Renal cortex interstitium (tissue), 15 donors: ENCODE results near the gene JAKMIP3. TPM values are rescaled to one million over a fixed set of nuclear protein-coding genes. Genes with fewer than 3 reads are reported as not detected.

Experiments
- DNase-seq, 11 donors: peaks; one replicate each; pipeline ENCODE4 v3.0.0-alpha.2; 2013; ENCODE audit warnings: low read depth in 9 of 11, low spot score in 4 of 11; ENCODE audit errors: extremely low read depth in 1 of 11
- long read RNA-seq, 16 experiments: transcript quantifications; one replicate each; lab custom pipeline, GENCODE V29; 2026
- polyA plus RNA-seq, 3 donors: library from polyadenylated mRNA; unstranded; fragments of 120-200 nt; gene quantifications; one replicate each; pipeline ENCODE4 v1.2.1, GENCODE V29; 2013; ENCODE audit not compliant: insufficient read length in 3 of 3

Gene JAKMIP3
- under 1 TPM; 0.20 to 0.27 (median 0.26) TPM for polyA plus RNA-seq
- long read RNA-seq, donor 1, result 0 reads
- long read RNA-seq, donor 2, result 0 reads
- long read RNA-seq, donor 3, result 0 reads
- long read RNA-seq, donor 4, result 0 reads
- long read RNA-seq, donor 5, result 0 reads
- long read RNA-seq, donor 6, result 0 reads
- long read RNA-seq, donor 7, result 0 reads
- long read RNA-seq, donor 8, result 0 reads
- long read RNA-seq, donor 9, result 0 reads
- long read RNA-seq, donor 10, result 0 reads
- long read RNA-seq, donor 11, result 0 reads
- long read RNA-seq, donor 12, result 0 reads
- long read RNA-seq, donor 13, result 0 reads
- long read RNA-seq, donor 14, result 0 reads
- long read RNA-seq, donor 15, result 0 reads
- long read RNA-seq, donor 16, result 0 reads

DNA sequence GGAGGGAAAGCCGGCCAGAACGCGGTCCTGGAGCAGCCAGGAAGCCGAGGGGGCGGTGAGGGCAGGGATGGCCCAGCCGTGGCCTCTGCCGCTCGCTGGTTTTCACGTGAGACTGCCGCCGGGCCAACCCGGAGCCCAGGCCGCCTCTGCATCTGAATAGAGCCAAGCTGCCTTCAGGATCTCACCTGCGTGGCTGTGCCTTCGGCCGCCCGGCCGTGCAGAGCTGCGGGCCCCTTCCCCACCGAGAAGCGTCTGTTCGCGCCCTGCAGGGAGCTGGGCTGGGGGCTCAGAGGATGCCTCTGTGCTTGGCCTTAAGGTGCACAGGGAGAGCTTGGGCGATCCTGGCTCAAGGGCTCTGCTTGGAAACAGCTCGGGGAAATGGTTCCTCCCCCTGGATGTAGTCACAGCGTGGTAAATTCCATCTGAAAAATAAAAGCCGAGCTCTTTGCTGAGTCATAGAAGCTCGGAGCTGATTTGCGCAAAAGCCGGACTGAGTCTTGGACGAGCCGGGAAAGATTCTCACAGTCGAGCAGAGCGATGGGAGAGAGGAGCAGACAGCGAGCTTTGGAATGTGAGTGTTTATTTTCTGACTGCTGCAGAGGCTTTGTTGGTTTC lies at the start of gene JAKMIP3:
TSS of gene JAKMIP3 (plus strand) at position 456 of the 615 bp plus-strand sequence. CDS start 38,863 bp downstream, outside the sequence.
- DNase-seq, result peak in 10 of 11 donors; percentile 25 to 60 (median 44)

DNA sequence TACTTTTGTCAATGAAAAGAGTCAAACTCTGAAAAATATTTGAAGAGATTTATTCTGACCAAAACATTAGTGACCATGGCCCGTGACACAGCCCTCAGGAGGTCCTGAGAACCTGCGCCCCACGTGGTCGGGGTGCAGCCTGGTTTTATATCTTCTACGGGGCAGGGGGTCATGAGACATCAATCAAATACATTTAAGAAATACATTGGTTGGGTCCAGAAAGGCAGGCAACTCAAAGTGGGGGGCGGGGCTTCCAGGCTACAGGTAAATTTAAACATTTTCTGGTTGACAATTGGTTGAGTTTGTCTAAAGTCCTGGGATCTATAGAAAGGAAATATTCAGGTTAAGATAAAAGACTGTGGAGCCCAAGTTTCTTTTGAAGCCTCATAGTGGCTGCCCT lies 49.2 kb upstream of the JAKMIP3 start:
- no peak for DNase-seq

DNA sequence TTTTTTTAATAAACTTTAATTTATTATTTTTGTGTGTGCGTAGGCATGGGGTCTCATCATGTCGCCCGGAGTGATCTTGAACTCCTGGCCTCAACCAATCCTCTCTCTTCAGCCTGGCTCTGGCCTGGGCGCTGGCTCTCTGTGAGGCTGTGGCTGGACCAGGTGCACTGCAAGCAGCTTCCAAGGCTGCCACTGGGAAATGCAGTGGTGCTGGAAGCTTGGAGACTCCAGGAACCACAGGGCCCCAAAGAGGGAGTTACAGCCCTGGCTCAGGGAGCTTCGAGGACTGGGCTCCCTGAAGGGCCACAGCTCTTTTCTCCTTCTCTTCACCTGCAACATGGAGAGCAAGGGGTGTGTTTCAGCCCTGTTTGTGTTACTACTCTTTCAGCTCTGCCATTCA lies 47.3 kb upstream of the JAKMIP3 start:
- no peak for DNase-seq

GRCh38 chr10:132019366-132019765 lies 46.4 kb upstream of the JAKMIP3 start:
- no peak for DNase-seq

- no peak for DNase-seq
Measured at GRCh38 chr10:132020456-132020855, 45.3 kb upstream of the JAKMIP3 start.

DNA sequence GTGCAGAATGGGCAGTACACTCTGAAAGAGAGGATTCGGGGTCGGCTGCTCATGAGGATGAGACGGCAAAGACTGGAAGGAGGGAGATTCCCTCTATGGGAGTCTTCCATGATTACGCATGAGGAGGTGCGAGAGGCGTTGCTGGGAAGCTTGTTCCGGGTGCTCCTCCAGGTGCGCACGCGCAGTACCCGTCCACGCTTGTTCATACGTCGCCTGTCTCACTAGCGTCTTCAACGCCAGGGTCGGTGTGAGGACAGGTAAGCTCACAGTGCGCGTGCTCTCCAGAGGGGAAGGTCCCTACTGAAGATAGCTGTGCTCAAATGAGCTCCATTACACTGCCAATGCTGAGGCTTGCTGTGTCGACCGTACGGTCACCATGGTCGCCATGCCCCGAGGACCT lies 44.7 kb upstream of the JAKMIP3 start:
- DNase-seq, result no peak

DNA sequence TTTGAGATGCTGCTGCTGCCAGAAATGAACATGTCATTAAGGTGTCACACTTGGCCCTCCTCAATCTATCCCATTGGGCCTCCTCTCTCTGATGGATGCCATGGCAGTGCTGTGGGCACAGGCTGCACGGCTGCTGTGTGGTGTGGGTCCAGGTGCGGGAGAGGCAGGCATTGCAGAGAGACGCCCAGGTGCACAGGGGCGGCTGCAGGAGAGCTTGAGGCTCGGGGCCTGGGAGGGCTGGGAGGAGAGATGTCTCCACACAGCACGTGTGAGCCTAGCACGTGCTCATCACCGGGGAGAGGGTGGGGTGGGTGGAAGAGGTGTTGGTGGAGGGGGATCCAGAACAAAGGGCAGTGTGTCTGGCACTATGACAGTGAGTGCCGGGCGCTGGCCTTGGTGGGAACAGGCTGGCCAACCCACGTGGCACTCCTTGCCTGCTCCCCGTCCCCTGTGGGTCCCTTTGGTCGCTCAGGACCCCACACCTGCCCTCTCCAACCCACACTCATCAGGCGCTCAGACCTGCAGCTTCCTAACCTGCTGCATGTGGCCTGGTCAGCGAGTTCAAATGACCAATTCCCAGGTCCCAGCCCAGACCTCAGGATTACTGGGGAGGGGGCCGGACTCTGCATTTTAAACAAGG lies 44.1 kb upstream of the JAKMIP3 start:
- no peak for DNase-seq

- no peak for DNase-seq
Measured at GRCh38 chr10:132022241-132022640, 43.5 kb upstream of the JAKMIP3 start.

- DNase-seq, result peak in 10 of 11 donors; percentile 39 to 72 (median 60)
Measured at GRCh38 chr10:132023092-132023811, 42.5 kb upstream of the JAKMIP3 start.

- no peak for DNase-seq
Measured at GRCh38 chr10:132027423-132027983, 38.2 kb upstream of the JAKMIP3 start.

DNA sequence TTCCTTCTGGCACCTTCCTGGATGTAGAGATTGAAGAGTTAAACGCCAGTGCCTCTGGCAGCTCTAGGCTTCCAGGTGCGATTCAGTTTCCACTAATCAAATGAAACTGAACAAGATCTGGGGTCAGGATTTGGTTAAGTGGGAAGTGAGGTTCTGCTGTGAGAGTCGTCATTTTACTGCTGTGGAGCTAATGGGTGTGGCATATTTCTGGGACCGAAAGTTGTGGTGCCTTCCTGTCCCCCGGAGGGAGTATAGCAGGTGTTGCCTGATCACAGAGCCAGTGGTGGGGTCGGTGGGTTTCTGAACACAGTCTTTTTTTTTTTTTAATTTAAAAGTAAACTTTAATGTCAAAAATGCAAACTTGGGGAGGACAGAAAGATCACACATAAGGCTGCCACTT lies 37.0 kb upstream of the JAKMIP3 start:
- no peak for DNase-seq

DNA sequence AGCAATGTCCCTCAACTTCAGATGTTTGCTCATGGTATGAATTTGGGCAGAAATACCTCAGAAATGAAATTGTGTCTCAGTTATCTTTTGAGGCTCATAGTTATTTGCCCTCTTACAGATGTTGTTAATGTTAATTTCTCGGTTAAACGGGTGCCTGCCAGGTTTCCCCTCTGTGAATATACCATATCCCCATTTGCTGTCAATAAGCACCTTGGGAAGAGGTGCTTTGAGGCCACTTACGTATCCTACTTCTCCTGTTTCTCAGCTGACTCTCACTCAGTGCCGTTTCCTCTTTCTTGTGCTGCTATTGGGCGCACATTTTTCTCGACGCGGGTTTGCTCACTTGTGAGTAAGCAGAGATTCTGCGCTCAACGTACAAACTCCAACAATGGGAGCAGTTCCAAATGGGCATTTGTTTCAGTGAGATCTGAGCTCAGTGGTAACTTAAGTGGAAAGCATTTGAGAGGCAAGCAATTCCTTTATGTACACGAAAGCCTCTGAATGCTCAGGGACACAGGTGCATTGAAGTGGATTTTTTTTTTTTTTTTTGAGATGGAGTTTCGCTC lies 34.8 kb upstream of the JAKMIP3 start:
- no peak for DNase-seq

GRCh38 chr10:132033632-132034031 lies 32.1 kb upstream of the JAKMIP3 start:
- DNase-seq, result no peak

- DNase-seq, result no peak
Measured at GRCh38 chr10:132035476-132035875, 30.3 kb upstream of the JAKMIP3 start.

GRCh38 chr10:132036153-132036886 lies 29.4 kb upstream of the JAKMIP3 start:
- peak in 6 of 11 donors; percentile 17 to 45 (median 22) for DNase-seq

- no peak for DNase-seq
Measured at GRCh38 chr10:132036887-132037675, 28.7 kb upstream of the JAKMIP3 start.

DNA sequence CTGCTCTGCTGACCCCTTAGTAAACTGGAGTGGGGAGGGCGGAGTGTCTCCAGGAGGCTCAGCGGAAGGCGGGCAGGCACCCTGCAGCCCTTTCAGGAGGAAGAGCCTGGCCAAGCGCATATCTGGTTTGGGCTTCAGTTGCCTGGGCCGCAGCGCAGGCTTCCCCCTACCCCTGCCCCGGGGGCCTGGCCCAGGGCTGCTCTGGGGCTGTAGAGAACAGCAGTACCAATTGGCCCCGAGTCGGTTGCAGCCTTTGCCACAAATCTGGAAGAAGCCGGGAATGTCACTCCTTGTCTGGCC lies 28.1 kb upstream of the JAKMIP3 start:
- DNase-seq, result no peak

- no peak for DNase-seq
Measured at GRCh38 chr10:132039371-132039770, 26.4 kb upstream of the JAKMIP3 start.
